Peyer's patch (tissue), 4 donors: ENCODE results near the gene SPG7.

Source experiments
- POLR2A ChIP-seq, 2 donors: fragments of 450-650 bp; IDR thresholded peaks; one replicate each; pipeline ENCODE4 v1.5.1; 2017; ENCODE audit warnings: antibody characterized with exemption in 2 of 2, mild to moderate bottlenecking in 2 of 2, moderate library complexity in 2 of 2
- TF ChIP-seq, protein P1 (sequence below), 6 experiments: fragments of 450-650 bp in 4 of 6; fragments of 200-600 bp in 2 of 6; sonication (generic) in 1 of 6; IDR thresholded peaks; one replicate each; pipeline ENCODE4 v1.5.1; 2017 to 2019; ENCODE audit warnings: antibody characterized with exemption in 6 of 6, mild to moderate bottlenecking in 3 of 6, moderate library complexity in 1 of 6

DNA sequence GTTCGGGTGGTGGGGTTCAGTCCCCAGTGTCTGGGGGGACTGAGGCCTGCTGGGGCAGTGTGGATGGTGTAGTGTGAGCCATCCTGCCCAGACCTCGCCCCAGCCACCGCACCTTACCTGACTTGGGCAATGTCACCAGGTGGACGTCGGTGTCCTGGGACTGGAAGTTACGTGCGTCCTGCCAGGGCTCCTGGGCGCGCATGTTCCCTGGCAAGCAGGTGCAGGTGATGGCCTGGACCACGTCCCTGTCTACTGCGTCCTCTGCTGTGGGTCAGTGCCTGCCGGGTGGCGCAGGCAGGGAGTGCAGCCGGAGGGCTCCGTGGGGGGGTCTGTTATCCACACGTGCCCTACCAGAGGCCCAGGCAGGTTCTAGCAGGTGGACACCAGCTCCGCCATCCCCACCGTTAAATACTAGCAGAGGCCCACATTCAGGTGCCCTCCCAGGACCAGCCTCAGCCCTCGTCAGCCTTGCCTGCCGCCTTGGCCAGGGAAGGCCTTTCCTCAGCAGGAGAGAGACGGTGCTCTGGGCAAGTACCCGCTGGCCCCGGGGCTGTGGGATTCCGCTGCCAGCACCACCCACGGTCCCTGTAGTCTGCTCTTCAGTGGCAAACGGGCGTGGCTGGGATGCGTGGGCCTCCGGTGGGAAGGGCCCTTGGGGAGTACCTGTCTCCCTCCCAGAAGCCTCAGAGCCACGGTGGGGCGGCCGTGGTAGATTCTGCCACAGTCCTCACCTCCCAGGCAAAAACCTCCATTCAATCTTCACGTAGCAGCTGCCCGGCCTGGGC, 97.2 kb downstream of the SPG7 start:
- TF ChIP-seq, protein P1, sequence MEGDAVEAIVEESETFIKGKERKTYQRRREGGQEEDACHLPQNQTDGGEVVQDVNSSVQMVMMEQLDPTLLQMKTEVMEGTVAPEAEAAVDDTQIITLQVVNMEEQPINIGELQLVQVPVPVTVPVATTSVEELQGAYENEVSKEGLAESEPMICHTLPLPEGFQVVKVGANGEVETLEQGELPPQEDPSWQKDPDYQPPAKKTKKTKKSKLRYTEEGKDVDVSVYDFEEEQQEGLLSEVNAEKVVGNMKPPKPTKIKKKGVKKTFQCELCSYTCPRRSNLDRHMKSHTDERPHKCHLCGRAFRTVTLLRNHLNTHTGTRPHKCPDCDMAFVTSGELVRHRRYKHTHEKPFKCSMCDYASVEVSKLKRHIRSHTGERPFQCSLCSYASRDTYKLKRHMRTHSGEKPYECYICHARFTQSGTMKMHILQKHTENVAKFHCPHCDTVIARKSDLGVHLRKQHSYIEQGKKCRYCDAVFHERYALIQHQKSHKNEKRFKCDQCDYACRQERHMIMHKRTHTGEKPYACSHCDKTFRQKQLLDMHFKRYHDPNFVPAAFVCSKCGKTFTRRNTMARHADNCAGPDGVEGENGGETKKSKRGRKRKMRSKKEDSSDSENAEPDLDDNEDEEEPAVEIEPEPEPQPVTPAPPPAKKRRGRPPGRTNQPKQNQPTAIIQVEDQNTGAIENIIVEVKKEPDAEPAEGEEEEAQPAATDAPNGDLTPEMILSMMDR (IDR thresholded peaks at IDR 0.05), result no peak
- no peak for TF ChIP-seq POLR2A (IDR thresholded peaks at IDR 0.05)
